Colonic mucosa (tissue), 4 donors: ENCODE results near the gene TOLLIP. TPM values are rescaled to one million over a fixed set of nuclear protein-coding genes. Genes with fewer than 3 reads are reported as not detected.

Experiments
- DNase-seq: peaks from one replicate; pipeline ENCODE4 v3.0.0-alpha.2; 2020
- H3K27ac ChIP-seq: fragments of 200-600 bp; one replicate; pipeline ENCODE4 v1.8.0; 2021
- H3K27me3 ChIP-seq: fragments of 200-600 bp; one replicate; pipeline ENCODE4 v1.8.0; 2021
- H3K36me3 ChIP-seq: fragments of 200-600 bp; one replicate; pipeline ENCODE4 v1.8.0; 2021
- H3K4me1 ChIP-seq: fragments of 200-600 bp; one replicate; pipeline ENCODE4 v1.8.0; 2021; ENCODE audit warnings: mild to moderate bottlenecking
- H3K4me3 ChIP-seq: fragments of 200-600 bp; one replicate; pipeline ENCODE4 v1.8.0; 2021
- H3K9ac ChIP-seq, 2 donors: one replicate each; pipeline ENCODE4 v1.7.0; 2013; ENCODE audit warnings: control low read depth in 2 of 2, low read depth in 2 of 2, low read length in 2 of 2
- H3K9me3 ChIP-seq: fragments of 200-600 bp; one replicate; pipeline ENCODE4 v1.8.0; 2021
- CTCF ChIP-seq: fragments of 200-600 bp; IDR thresholded peaks from one replicate; pipeline ENCODE4 v1.8.0; 2022; ENCODE audit warnings: antibody characterized with exemption, mild to moderate bottlenecking
- intact Hi-C: fragments of 100-400 bp; cut with DNase I; formaldehyde crosslinking; loops from one replicate; pipeline ENCODE4 v1.14.1; 2022
- total RNA-seq, 2 donors: library from RNA; stranded (reverse); fragmentation: NEBNext Ultra II Directional in 1 of 2; extraction: Animal tissue kit (Norgen Biotek cat#: 25700) in 1 of 2; gene quantifications; one replicate each; pipeline ENCODE4 v1.2.1, GENCODE V29; 2021
- donor health status: healthy.
- donor health status: DM: no; HTN: no; CAD: no.
- donor health status: DM: no; HTN: no; CAD: no.

The TOLLIP gene
- total RNA-seq, 2 donors from 2014 or later = 49.8 to 59.7 TPM

GRCh38 chr11:1310772-1311468 lies 1.5 kb upstream of the TOLLIP start:
- no peaks in the 10 kb centered on the region for H3K27me3 ChIP-seq
- H3K9ac ChIP-seq = peak overlapping the region; percentile 3 to 87
- intact Hi-C loops = no loop called here
- peaks cover 8% of the 10 kb centered on the region for H3K4me1 ChIP-seq
- H3K27ac ChIP-seq = peak overlapping the region; percentile 84
- no peaks in the 10 kb centered on the region for H3K36me3 ChIP-seq
- peak overlapping the region; percentile 84 for H3K4me3 ChIP-seq
- DNase-seq = no peak
- H3K9me3 ChIP-seq = no peaks in the 10 kb centered on the region
- no peak for TF ChIP-seq CTCF

GRCh38 chr11:1310318-1310687 lies 871 bp upstream of the TOLLIP start:
- Histone ChIP-seq H3K9ac (peak overlapping the region; percentile 87 to 95), H3K4me1 (peaks cover 12% of the 10 kb centered on the region), H3K27ac (peak overlapping the region; percentile 84), H3K36me3 (no peaks in the 10 kb centered on the region), H3K27me3 (no peaks in the 10 kb centered on the region), H3K9me3 (no peaks in the 10 kb centered on the region), H3K4me3 (peak overlapping the region; percentile 84)
- intact Hi-C loops = no loop called here
- TF ChIP-seq CTCF = no peak
- DNase-seq = no peak

GRCh38 chr11:1308743-1309497 lies 512 bp downstream of the TOLLIP start:
- no peaks in the 10 kb centered on the region for H3K27me3 ChIP-seq
- no peak for DNase-seq
- peak overlapping the region; percentile 84 for H3K27ac ChIP-seq
- H3K9me3 ChIP-seq = no peaks in the 10 kb centered on the region
- intact Hi-C loops = no loop called here
- no peaks in the 10 kb centered on the region for H3K36me3 ChIP-seq
- peak overlapping the region; percentile 84 for H3K4me3 ChIP-seq
- no peak for TF ChIP-seq CTCF
- peaks cover 26% of the 10 kb centered on the region for H3K4me1 ChIP-seq
- peak overlapping the region; percentile 58 to 91 for H3K9ac ChIP-seq

GRCh38 chr11:1307998-1308742 lies 1.3 kb downstream of the TOLLIP start:
- Histone ChIP-seq H3K9me3 (no peaks in the 10 kb centered on the region), H3K4me1 (peaks cover 34% of the 10 kb centered on the region), H3K27ac (no peak overlapping the region), H3K36me3 (no peaks in the 10 kb centered on the region), H3K4me3 (peak overlapping the region; percentile 84), H3K27me3 (no peaks in the 10 kb centered on the region), H3K9ac (peak overlapping the region; percentile 58 to 91)
- no peak for TF ChIP-seq CTCF
- DNase-seq = no peak
- intact Hi-C loops = no loop called here

GRCh38 chr11:1307163-1307870 lies 2.1 kb downstream of the TOLLIP start:
- intact Hi-C loops = no loop called here
- no peak overlapping the region for H3K27ac ChIP-seq
- no peak for TF ChIP-seq CTCF

More at GRCh38 chr11:1307163-1307870, 2.1 kb downstream of the TOLLIP start:
- no peak overlapping the region for H3K9ac ChIP-seq
- no peaks in the 10 kb centered on the region for H3K36me3 ChIP-seq
- no peak overlapping the region for H3K4me3 ChIP-seq
- no peaks in the 10 kb centered on the region for H3K27me3 ChIP-seq
- H3K4me1 ChIP-seq = peaks cover 35% of the 10 kb centered on the region
- no peaks in the 10 kb centered on the region for H3K9me3 ChIP-seq
- no peak for DNase-seq
